CD4-positive, alpha-beta T cell (primary cell): ENCODE results near the gene PTPRD. TPM values are rescaled to one million over a fixed set of nuclear protein-coding genes. Genes with fewer than 3 reads are reported as not detected.

Source experiments
- ATAC-seq: fragments of 200-7000 bp; cut with Tn5 transposase; one replicate; pipeline ENCODE4 v1.10.0; 2022; ENCODE audit warnings: mild to moderate bottlenecking; ENCODE audit not compliant: poor library complexity
- CTCF ChIA-PET: fragments of 350-600 bp; sonication (Branson Sonifier 250); formaldehyde crosslinking; loops from one replicate; lab custom pipeline; 2021; ENCODE audit warnings: antibody characterized with exemption, inconsistent platforms; lab: Charles Lee
- POLR2A ChIA-PET: fragments of 350-600 bp; sonication (Branson Sonifier 250); formaldehyde crosslinking; loops from one replicate; lab custom pipeline; 2021; ENCODE audit warnings: antibody characterized with exemption, inconsistent platforms; lab: Charles Lee
- DNase-seq, 14 experiments: peaks; one replicate each; pipeline ENCODE4 v3.0.0-alpha.2; 2013 to 2020; ENCODE audit warnings: mixed read lengths in 2 of 14
- H3K27ac ChIP-seq, 2 donors: one replicate each; pipeline versions ENCODE4 v1.5.1 to v1.7.0; 2013; ENCODE audit warnings: low read length in 2 of 2, low read depth in 1 of 2, mild to moderate bottlenecking in 1 of 2
- H3K27me3 ChIP-seq, 2 experiments: 1 replicate in 1 of 2; 2 replicates in 1 of 2; pipeline versions ENCODE4 v1.6.1 to v1.7.0; 2013; ENCODE audit warnings: low read length in 2 of 2, control low read depth in 1 of 2, mild to moderate bottlenecking in 1 of 2, moderate library complexity in 1 of 2; ENCODE audit not compliant: insufficient read depth in 2 of 2, control insufficient read depth in 1 of 2
- H3K36me3 ChIP-seq: one replicate; pipeline ENCODE4 v1.6.1; 2013; ENCODE audit warnings: low read length, control low read depth; ENCODE audit not compliant: insufficient read depth
- H3K4me1 ChIP-seq: one replicate; pipeline ENCODE4 v1.6.1; 2013; ENCODE audit warnings: low read length, control low read depth; ENCODE audit not compliant: insufficient read depth
- H3K4me3 ChIP-seq: one replicate; pipeline ENCODE4 v1.5.1; 2013; ENCODE audit warnings: mild to moderate bottlenecking, low read length, moderate library complexity
- H3K9me3 ChIP-seq, 2 experiments: 1 replicate in 1 of 2; 2 replicates in 1 of 2; pipeline versions ENCODE4 v1.6.1 to v1.7.0; 2013; ENCODE audit warnings: low read length in 2 of 2, mild to moderate bottlenecking in 2 of 2, control low read depth in 1 of 2, moderate library complexity in 1 of 2; ENCODE audit not compliant: control insufficient read depth in 1 of 2, insufficient read depth in 1 of 2
- H3K27ac Mint-ChIP-seq: one replicate; pipeline ENCODE4 v1.8.0; 2020; ENCODE audit warnings: mixed read lengths
- H3K27me3 Mint-ChIP-seq: one replicate; pipeline ENCODE4 v1.8.0; 2021; ENCODE audit warnings: mixed read lengths
- H3K36me3 Mint-ChIP-seq: one replicate; pipeline ENCODE4 v1.8.0; 2021; ENCODE audit warnings: low read depth, mixed read lengths
- H3K4me1 Mint-ChIP-seq: one replicate; pipeline ENCODE4 v1.8.0; 2021; ENCODE audit warnings: low read depth, mixed read lengths
- H3K4me3 Mint-ChIP-seq: one replicate; pipeline ENCODE4 v1.8.0; 2020; ENCODE audit warnings: mild to moderate bottlenecking, mixed read lengths
- H3K9me3 Mint-ChIP-seq: one replicate; pipeline ENCODE4 v1.8.0; 2020; ENCODE audit warnings: mixed read lengths
- intact Hi-C, 2 experiments: fragments of 100-400 bp; cut with DNase I in 1 of 2; cut with micrococcal nuclease in 1 of 2; formaldehyde crosslinking; loops; one replicate each; pipeline versions ENCODE4 v1.15.1 to v1.9.0; 2023 to 2025; cut with DNase I, micrococcal nuclease
- total RNA-seq, 174 experiments: library from RNA in 2 of 174; stranded (reverse) in 2 of 174; gene quantifications; one replicate each; pipeline ENCODE4 v1.2.3 and lab custom pipeline; 2021 to 2026
- TF ChIP-seq, protein P1 (sequence below): fragments of 200-600 bp; IDR thresholded peaks from one replicate; pipeline ENCODE4 v1.8.0; 2022; ENCODE audit warnings: antibody characterized with exemption, mild to moderate bottlenecking

PTPRD gene
- total RNA-seq, 2 experiments from 2014 or later = not detected

GRCh38 chr9:9504869-9505268 is 1107.9 kb downstream of the PTPRD start:
- Mint-ChIP-seq H3K27me3 (no peaks in the 10 kb centered on the region), H3K27ac (no peak overlapping the region), H3K4me3 (no peak overlapping the region), H3K36me3 (no peaks in the 10 kb centered on the region), H3K4me1 (no peaks in the 10 kb centered on the region), H3K9me3 (peaks cover 3% of the 10 kb centered on the region)
- H3K4me1 ChIP-seq = no peaks in the 10 kb centered on the region
- ChIA-PET POLR2A (no interaction called here), CTCF (no interaction called here)
- no peak overlapping the region for H3K27ac ChIP-seq
- no peak overlapping the region for H3K4me3 ChIP-seq
- intact Hi-C loops = no loop called here
- TF ChIP-seq, protein P1, sequence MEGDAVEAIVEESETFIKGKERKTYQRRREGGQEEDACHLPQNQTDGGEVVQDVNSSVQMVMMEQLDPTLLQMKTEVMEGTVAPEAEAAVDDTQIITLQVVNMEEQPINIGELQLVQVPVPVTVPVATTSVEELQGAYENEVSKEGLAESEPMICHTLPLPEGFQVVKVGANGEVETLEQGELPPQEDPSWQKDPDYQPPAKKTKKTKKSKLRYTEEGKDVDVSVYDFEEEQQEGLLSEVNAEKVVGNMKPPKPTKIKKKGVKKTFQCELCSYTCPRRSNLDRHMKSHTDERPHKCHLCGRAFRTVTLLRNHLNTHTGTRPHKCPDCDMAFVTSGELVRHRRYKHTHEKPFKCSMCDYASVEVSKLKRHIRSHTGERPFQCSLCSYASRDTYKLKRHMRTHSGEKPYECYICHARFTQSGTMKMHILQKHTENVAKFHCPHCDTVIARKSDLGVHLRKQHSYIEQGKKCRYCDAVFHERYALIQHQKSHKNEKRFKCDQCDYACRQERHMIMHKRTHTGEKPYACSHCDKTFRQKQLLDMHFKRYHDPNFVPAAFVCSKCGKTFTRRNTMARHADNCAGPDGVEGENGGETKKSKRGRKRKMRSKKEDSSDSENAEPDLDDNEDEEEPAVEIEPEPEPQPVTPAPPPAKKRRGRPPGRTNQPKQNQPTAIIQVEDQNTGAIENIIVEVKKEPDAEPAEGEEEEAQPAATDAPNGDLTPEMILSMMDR = no peak
- no peaks in the 10 kb centered on the region for H3K36me3 ChIP-seq
- ATAC-seq (no peak), DNase-seq (no peak)
- no peaks in the 10 kb centered on the region for H3K27me3 ChIP-seq
- H3K9me3 ChIP-seq = no peaks in the 10 kb centered on the region

DNA sequence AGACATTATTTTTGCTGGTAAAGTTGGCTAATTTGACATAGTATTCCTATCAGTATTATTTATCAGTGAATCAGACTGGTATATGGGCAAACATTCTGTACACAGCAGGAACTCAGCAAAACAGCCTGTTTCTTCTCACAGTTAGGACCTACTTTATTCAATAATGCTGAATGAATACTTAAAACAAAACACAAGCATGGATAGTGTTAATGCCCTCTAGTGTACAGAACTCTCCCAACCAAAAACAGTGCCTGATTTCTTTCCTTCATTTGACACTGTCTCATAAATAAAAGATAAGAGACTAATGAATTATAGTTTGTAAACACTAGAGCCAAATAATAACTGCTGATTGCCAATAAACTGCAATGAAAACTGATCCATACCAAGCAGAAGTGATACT is 1113.3 kb downstream of the PTPRD start:
- H3K4me3 ChIP-seq = no peak overlapping the region
- H3K36me3 ChIP-seq = no peaks in the 10 kb centered on the region
- Mint-ChIP-seq H3K27me3 (no peaks in the 10 kb centered on the region), H3K27ac (no peak overlapping the region), H3K9me3 (peaks cover 12% of the 10 kb centered on the region), H3K4me3 (no peak overlapping the region), H3K36me3 (no peaks in the 10 kb centered on the region), H3K4me1 (no peaks in the 10 kb centered on the region)
- ChIA-PET CTCF (no interaction called here), POLR2A (no interaction called here)
- H3K4me1 ChIP-seq = no peaks in the 10 kb centered on the region
- peaks cover 0 to 7% of the 10 kb centered on the region in 2 experiments for H3K9me3 ChIP-seq
- TF ChIP-seq, protein P1 = no peak
- intact Hi-C loops = no loop called here
- DNase-seq (no peak), ATAC-seq (no peak)
- no peaks in the 10 kb centered on the region for H3K27me3 ChIP-seq
- no peak overlapping the region for H3K27ac ChIP-seq

- DNase-seq (no peak), ATAC-seq (no peak)
- Histone ChIP-seq H3K9me3 (peaks cover 0 to 7% of the 10 kb centered on the region in 2 experiments), H3K36me3 (no peaks in the 10 kb centered on the region), H3K4me1 (no peaks in the 10 kb centered on the region), H3K27me3 (no peaks in the 10 kb centered on the region), H3K27ac (no peak overlapping the region), H3K4me3 (no peak overlapping the region)
- H3K27ac Mint-ChIP-seq = no peak overlapping the region
- intact Hi-C loops = no loop called here
- H3K27me3 Mint-ChIP-seq = no peaks in the 10 kb centered on the region
- H3K36me3 Mint-ChIP-seq = no peaks in the 10 kb centered on the region
- H3K4me1 Mint-ChIP-seq = no peaks in the 10 kb centered on the region
- POLR2A ChIA-PET = no interaction called here
- CTCF ChIA-PET = no interaction called here
- no peak overlapping the region for H3K4me3 Mint-ChIP-seq
- TF ChIP-seq, protein P1 = no peak
- H3K9me3 Mint-ChIP-seq = peaks cover 16% of the 10 kb centered on the region
These were observed 1114.0 kb downstream of the PTPRD start for GRCh38 chr9:9498846-9499245.
